SK-N-MC (cell line): ENCODE data around the gene SUCLG2.

ENCODE experiments used
- EZH2 ChIP-seq: fragments of 200-600 bp; sonication (generic); IDR thresholded peaks from one replicate; pipeline ENCODE4 v1.6.1; 2017; ENCODE audit warnings: antibody characterized with exemption
- POLR2AphosphoS5 ChIP-seq: IDR thresholded peaks from 2 replicates; pipeline ENCODE4 v1.6.1; 2012; ENCODE audit warnings: mild to moderate bottlenecking, low read depth, low read length, borderline replicate concordance

- no peak for TF ChIP-seq EZH2
- TF ChIP-seq POLR2AphosphoS5, result no peak
Measured at GRCh38 chr3:67349551-67350174, 304.7 kb downstream of the SUCLG2 start.
